ENCODE measurements around the gene DAPP1.

DNA sequence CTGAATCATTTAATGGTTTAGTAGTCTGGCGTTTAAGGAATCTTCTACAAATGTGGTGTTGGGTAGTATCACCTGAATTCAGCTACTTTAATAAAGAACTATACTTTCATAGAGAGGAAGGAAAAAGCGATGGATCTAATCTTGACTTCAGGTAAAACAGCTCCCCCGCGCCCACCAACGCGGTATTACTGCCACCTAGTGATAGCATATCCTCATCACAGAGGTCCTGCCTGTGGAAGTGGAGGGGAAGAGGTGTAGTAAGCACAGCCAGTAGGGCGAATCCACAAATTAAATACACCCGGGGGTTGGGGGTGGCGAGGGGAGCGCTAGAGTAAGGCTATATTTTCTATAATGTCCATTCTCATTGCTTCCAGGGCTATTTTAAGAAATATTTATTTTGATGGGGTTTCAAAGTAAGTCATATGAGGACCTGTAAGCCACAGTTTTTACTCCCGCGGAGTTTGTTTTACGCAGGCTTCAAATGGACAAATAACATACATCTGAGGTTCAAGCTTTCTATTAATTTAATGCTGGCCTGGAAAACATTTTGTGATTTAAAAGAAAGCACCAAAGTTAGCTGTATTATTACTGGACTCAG, 8.3 kb upstream of the DAPP1 start:
- TF ChIP-seq, protein P1, sequence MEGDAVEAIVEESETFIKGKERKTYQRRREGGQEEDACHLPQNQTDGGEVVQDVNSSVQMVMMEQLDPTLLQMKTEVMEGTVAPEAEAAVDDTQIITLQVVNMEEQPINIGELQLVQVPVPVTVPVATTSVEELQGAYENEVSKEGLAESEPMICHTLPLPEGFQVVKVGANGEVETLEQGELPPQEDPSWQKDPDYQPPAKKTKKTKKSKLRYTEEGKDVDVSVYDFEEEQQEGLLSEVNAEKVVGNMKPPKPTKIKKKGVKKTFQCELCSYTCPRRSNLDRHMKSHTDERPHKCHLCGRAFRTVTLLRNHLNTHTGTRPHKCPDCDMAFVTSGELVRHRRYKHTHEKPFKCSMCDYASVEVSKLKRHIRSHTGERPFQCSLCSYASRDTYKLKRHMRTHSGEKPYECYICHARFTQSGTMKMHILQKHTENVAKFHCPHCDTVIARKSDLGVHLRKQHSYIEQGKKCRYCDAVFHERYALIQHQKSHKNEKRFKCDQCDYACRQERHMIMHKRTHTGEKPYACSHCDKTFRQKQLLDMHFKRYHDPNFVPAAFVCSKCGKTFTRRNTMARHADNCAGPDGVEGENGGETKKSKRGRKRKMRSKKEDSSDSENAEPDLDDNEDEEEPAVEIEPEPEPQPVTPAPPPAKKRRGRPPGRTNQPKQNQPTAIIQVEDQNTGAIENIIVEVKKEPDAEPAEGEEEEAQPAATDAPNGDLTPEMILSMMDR (IDR thresholded peaks at IDR 0.05; ENCODE audit: low read length) = peak; percentile 84
- no peak for TF ChIP-seq EZH2 (IDR thresholded peaks at IDR 0.05; ENCODE audit: borderline replicate concordance, low read length)

Data from OCI-LY1 (cell line).